Fibroblast of villous mesenchyme (primary cell): ENCODE results near the gene IPCEF1. TPM values are rescaled to one million over a fixed set of nuclear protein-coding genes. Genes with fewer than 3 reads are reported as not detected.

Experiments
- DNase-seq: peaks from one replicate; pipeline ENCODE4 v3.0.0-alpha.2; 2010; ENCODE audit warnings: low read depth
- H3K4me3 ChIP-seq: 2 replicates; pipeline ENCODE4 v1.5.1; 2011; ENCODE audit warnings: low read depth, mild to moderate bottlenecking, low read length
- total RNA-seq: library from RNA; depleted of rRNA; stranded (reverse); fragments of >200 nt; gene quantifications from 2 replicates; pipeline ENCODE4 v1.2.3, GENCODE V29; 2012
- TF ChIP-seq, protein P1 (sequence below): IDR thresholded peaks from 2 replicates; pipeline ENCODE4 v1.5.1; 2012; ENCODE audit warnings: low read depth, mild to moderate bottlenecking, low read length; ENCODE audit not compliant: insufficient read depth

The IPCEF1 gene
- total RNA-seq, 1 donor, result 0.86 TPM

DNA sequence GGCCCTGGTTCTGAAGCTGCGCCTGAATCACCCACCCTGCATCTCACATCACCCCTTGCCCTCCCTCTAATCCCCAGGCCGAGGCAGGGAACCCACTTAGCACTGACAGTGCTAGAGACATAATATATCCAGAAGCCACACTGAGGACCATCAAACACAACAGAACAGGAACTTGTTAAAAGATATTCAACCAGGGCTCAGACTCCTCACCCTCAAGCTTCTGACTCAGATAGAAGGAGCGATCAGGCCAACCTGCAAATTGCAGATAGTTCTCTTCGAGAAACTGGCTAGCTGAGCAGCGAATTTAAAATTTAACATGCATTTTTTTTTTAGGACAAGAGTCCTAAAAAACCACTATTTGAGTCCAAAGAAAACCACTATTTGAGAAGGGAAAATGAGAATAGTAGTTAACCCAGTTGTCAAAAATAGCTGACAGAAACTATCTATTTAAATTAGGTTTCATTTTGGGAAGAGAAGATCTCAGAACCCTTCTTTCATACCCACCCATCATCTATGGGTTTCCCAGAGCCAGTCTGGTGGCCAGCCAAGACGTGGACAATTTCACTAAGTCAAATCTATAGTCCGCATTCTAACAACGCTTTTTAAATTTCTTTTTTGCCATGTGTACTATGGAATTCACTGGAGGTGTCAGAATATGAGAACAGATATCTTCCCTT, 222.0 kb downstream of the IPCEF1 start:
- H3K4me3 ChIP-seq, result no peak overlapping the region
- TF ChIP-seq, protein P1, sequence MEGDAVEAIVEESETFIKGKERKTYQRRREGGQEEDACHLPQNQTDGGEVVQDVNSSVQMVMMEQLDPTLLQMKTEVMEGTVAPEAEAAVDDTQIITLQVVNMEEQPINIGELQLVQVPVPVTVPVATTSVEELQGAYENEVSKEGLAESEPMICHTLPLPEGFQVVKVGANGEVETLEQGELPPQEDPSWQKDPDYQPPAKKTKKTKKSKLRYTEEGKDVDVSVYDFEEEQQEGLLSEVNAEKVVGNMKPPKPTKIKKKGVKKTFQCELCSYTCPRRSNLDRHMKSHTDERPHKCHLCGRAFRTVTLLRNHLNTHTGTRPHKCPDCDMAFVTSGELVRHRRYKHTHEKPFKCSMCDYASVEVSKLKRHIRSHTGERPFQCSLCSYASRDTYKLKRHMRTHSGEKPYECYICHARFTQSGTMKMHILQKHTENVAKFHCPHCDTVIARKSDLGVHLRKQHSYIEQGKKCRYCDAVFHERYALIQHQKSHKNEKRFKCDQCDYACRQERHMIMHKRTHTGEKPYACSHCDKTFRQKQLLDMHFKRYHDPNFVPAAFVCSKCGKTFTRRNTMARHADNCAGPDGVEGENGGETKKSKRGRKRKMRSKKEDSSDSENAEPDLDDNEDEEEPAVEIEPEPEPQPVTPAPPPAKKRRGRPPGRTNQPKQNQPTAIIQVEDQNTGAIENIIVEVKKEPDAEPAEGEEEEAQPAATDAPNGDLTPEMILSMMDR, result no peak
- DNase-seq, result no peak

DNA sequence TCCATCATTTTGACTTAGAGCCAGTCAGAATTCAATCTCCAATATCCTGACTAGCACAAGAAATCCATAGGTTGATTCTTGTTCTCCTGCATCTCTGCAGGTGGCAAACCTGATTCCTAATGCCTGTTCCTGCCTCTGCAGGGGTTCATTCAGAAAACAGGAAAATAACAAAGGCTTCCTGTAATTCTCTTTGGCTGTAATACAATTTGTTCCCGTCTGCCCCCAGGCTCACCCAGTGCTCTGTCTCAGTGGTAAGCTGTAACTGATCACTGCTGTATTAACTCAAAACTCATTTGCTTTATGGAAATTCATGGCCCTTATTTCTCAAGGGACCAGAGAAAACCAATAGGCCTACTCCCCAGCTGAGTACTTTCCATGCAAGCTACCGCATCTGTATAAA, 228.9 kb downstream of the IPCEF1 start:
- TF ChIP-seq, protein P1, result no peak
- no peak overlapping the region for H3K4me3 ChIP-seq
- DNase-seq, result no peak

DNA sequence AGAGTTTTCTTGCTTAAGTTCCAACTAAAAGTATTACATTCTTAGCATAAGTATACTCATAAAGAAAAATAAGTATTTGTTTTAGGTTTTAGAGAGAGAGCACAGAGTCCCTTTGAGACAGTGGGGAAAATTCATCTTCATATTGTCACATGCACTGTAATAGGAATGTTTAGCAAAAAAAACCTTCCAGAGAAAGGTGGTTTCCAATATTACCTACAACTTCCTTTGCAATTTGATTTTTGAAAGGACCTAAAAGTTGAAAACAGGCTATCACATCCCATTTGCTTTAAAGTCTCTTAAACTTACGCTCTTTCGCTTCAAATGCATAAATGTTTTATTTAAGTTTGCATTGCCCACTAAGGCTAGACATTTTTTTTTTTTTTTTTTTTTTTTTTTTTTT, 231.2 kb downstream of the IPCEF1 start:
- H3K4me3 ChIP-seq, result no peak overlapping the region
- TF ChIP-seq, protein P1, result no peak
- no peak for DNase-seq

- TF ChIP-seq, protein P1, result no peak
- no peak for DNase-seq
- no peak overlapping the region for H3K4me3 ChIP-seq
These were observed 233.2 kb downstream of the IPCEF1 start for GRCh38 chr6:154123155-154123956.

DNA sequence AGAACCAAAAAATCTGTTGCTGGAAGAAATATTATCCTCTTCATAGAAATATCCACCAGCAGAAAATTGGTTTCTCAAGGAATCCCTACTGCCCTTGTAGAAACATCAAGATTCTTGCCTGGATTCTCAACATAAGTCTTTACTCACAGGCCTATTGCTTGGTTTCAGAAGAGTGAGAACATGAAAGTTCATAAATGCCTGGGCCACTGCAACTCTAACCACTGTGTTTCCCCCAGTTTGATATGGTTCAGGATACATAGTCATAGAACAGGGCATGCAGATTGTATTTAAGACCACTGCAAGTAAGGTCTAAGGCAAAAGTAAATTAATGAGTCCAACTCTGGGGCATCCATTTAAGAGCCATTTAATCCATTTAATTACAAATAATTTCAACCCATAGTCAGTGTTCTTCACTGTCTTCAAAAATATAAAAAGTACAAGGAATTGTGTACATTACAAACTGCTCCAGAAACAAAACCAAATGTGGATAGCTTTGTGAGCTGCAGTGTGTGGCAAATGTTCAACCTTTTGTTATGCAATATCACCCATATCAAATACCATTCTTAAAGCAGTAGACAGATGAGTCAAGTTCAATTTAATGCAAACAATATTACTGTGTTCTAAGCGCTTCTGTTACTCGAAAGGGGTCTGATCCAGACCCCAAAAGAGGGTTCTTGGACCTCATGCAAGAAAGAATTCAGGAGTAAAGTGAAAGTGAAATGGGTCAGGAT, 234.2 kb downstream of the IPCEF1 start:
- H3K4me3 ChIP-seq, result no peak overlapping the region
- TF ChIP-seq, protein P1, result no peak
- DNase-seq, result no peak

- no peak for DNase-seq
- no peak overlapping the region for H3K4me3 ChIP-seq
- TF ChIP-seq, protein P1, result no peak
These were observed 239.1 kb downstream of the IPCEF1 start for GRCh38 chr6:154117485-154117884.
